ENCODE data around the gene ACVR1C. TPM values are rescaled to one million over a fixed set of nuclear protein-coding genes. Genes with fewer than 3 reads are reported as not detected.

The ACVR1C gene
- total RNA-seq, 4 donors from 2014 or later, result 0.04 to 0.19 TPM; not detected in 2

GRCh38 chr2:157492189-157492773 is 136.4 kb downstream of the ACVR1C start:
- intact Hi-C loops (cut with DNase I), result loop anchor here (10.0 kb wide), 2 partner anchors 103 to 513 kb away; no protein-coding TSS in a partner anchor
- Histone ChIP-seq H3K4me1 (no peaks in the 10 kb centered on the region), H3K4me3 (no peak overlapping the region), H3K27ac (no peak overlapping the region), H3K27me3 (peaks cover 0 to 10% (median 0%) of the 10 kb centered on the region in 4 donors), H3K9me3 (no peaks in the 10 kb centered on the region), H3K36me3 (no peaks in the 10 kb centered on the region)
- 11 to 14% methylated on average over 5 of the region's 5 CpGs for WGBS, 2 donors
- TF ChIP-seq POLR2A (IDR thresholded peaks at IDR 0.05), result no peak
- peak; percentile 45 to 75 (median 60) for TF ChIP-seq CTCF (IDR thresholded peaks at IDR 0.05)
- no peak for DNase-seq

DNA sequence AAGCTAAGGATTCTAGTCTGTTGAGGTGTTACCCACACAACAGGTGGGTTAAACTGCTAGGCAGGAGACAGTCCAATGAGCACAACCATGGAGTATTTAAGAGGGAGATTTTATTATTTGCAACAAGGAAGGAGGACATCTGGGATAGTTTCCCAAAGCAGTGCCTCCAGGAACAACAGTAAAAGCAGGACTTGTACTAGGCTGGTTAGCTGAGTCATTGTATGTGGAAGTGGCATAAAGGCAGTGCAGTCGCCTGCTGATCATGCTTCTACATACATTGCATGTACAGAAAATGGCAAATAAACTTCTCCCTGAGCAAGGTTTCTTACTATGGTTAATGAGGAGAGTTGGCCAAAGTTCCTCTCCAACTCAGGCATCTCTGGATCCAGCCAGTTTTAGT is 138.7 kb downstream of the ACVR1C start:
- Histone ChIP-seq H3K9me3 (no peaks in the 10 kb centered on the region), H3K27me3 (peaks cover 0 to 10% (median 0%) of the 10 kb centered on the region in 4 donors), H3K4me3 (no peak overlapping the region), H3K27ac (no peak overlapping the region), H3K36me3 (no peaks in the 10 kb centered on the region), H3K4me1 (no peaks in the 10 kb centered on the region)
- intact Hi-C loops (cut with DNase I), result loop anchor here (10.0 kb wide), 2 partner anchors 105 to 515 kb away; no protein-coding TSS in a partner anchor
- no peak for TF ChIP-seq CTCF (IDR thresholded peaks at IDR 0.05)
- no peak for TF ChIP-seq POLR2A (IDR thresholded peaks at IDR 0.05)
- WGBS, 2 donors, result 20 to 44% methylated on average over 1 of the region's 1 CpG
- DNase-seq, result no peak

GRCh38 chr2:157488877-157489276 is 139.8 kb downstream of the ACVR1C start:
- Histone ChIP-seq H3K36me3 (no peaks in the 10 kb centered on the region), H3K4me1 (no peaks in the 10 kb centered on the region), H3K9me3 (no peaks in the 10 kb centered on the region), H3K4me3 (no peak overlapping the region), H3K27ac (no peak overlapping the region), H3K27me3 (peaks cover 0 to 10% (median 0%) of the 10 kb centered on the region in 4 donors)
- no peak for DNase-seq
- WGBS, 2 donors, result 51 to 58% methylated on average over 3 of the region's 3 CpGs
- intact Hi-C loops (cut with DNase I), result no loop called here
- TF ChIP-seq POLR2A (IDR thresholded peaks at IDR 0.05), result no peak
- TF ChIP-seq CTCF (IDR thresholded peaks at IDR 0.05), result no peak

DNA sequence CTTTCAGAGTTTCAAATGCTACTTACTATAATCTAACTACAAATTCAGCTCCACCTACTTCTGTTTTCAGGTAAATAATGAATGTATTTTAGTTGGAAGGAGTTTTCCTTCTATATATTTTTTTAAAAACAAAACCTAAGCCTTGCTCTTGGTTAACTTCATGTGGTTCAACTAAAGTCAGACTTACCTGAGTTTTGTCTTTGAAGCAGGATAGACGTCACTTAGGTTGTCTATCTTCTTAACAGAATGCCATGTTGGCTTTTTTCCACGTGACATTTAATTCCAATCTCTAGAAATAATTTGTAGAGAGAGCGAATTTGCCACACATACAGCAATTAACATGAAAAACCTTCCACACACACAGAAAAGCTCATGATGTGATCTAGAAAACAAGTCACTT is 140.9 kb downstream of the ACVR1C start:
- Histone ChIP-seq H3K36me3 (no peaks in the 10 kb centered on the region), H3K27ac (no peak overlapping the region), H3K4me1 (no peaks in the 10 kb centered on the region), H3K4me3 (no peak overlapping the region), H3K9me3 (no peaks in the 10 kb centered on the region), H3K27me3 (peaks cover 0 to 10% (median 0%) of the 10 kb centered on the region in 4 donors)
- no peak for DNase-seq
- TF ChIP-seq POLR2A (IDR thresholded peaks at IDR 0.05) (no peak), CTCF (IDR thresholded peaks at IDR 0.05) (no peak)
- 65 to 81% methylated on average over 3 of the region's 3 CpGs for WGBS, 2 donors
- intact Hi-C loops (cut with DNase I), result no loop called here

GRCh38 chr2:157487271-157487610 is 141.4 kb downstream of the ACVR1C start:
- TF ChIP-seq POLR2A (IDR thresholded peaks at IDR 0.05) (no peak), CTCF (IDR thresholded peaks at IDR 0.05) (no peak)
- H3K27ac ChIP-seq, result no peak overlapping the region

More at GRCh38 chr2:157487271-157487610, 141.4 kb downstream of the ACVR1C start:
- WGBS, 2 donors, result 58 to 70% methylated on average over 1 of the region's 1 CpG
- no peak overlapping the region for H3K4me3 ChIP-seq
- no peaks in the 10 kb centered on the region for H3K36me3 ChIP-seq
- DNase-seq, result no peak
- no peaks in the 10 kb centered on the region for H3K9me3 ChIP-seq
- intact Hi-C loops (cut with DNase I), result no loop called here
- H3K27me3 ChIP-seq, result peaks cover 0 to 10% (median 0%) of the 10 kb centered on the region in 4 donors
- H3K4me1 ChIP-seq, result no peaks in the 10 kb centered on the region

Measured in esophagus squamous epithelium (tissue), 5 donors.